K562 (cell line): ENCODE data around the gene TXK. TPM values are rescaled to one million over a fixed set of nuclear protein-coding genes. Genes with fewer than 3 reads are reported as not detected.

Source experiments
- ARNT ChIP-seq, 2 experiments: fragments of 450-650 bp; IDR thresholded peaks; 2 replicates each; pipeline ENCODE4 v1.6.1; 2016; ENCODE audit warnings: mild to moderate bottlenecking in 1 of 2
- ATF1 ChIP-seq, 2 experiments: fragments of 450-650 bp in 1 of 2; IDR thresholded peaks; 2 replicates each; pipeline ENCODE4 v1.6.1; 2016; ENCODE audit warnings: missing compliant biosample characterization in 1 of 2, missing genetic modification characterization in 1 of 2
- BHLHE40 ChIP-seq: IDR thresholded peaks from 2 replicates; pipeline ENCODE4 v1.6.1; 2011; ENCODE audit warnings: low read length, improper control_type of control experiment
- DMBX1 ChIP-seq: fragments of 250-450 bp; sonication (Bioruptor Pico); IDR thresholded peaks from 2 replicates; pipeline ENCODE4 v1.8.0; 2022; ENCODE audit warnings: inconsistent platforms, mild to moderate bottlenecking, moderate library complexity, borderline replicate concordance
- ESRRB ChIP-seq: fragments of 250-450 bp; sonication (Bioruptor Pico); IDR thresholded peaks from 2 replicates; pipeline ENCODE4 v1.5.0; 2020; ENCODE audit warnings: mild to moderate bottlenecking, moderate library complexity, borderline replicate concordance
- HMGN3 ChIP-seq: IDR thresholded peaks from 2 replicates; pipeline ENCODE4 v1.6.1; 2011; ENCODE audit warnings: borderline replicate concordance, low read depth, mild to moderate bottlenecking, mixed read lengths, low read length; ENCODE audit not compliant: insufficient read length; ENCODE audit errors: extremely low read depth
- KDM1A ChIP-seq, 2 experiments: fragments of 450-650 bp; IDR thresholded peaks; 2 replicates each; pipeline ENCODE4 v1.6.1; 2016; ENCODE audit warnings: mild to moderate bottlenecking in 2 of 2
- LEF1 ChIP-seq: fragments of 450-650 bp; IDR thresholded peaks from 2 replicates; pipeline ENCODE4 v1.6.1; 2016; ENCODE audit warnings: mild to moderate bottlenecking
- PHF21A ChIP-seq: fragments of 450-650 bp; IDR thresholded peaks from 2 replicates; pipeline ENCODE4 v1.6.1; 2017; ENCODE audit warnings: low read depth, borderline replicate concordance
- SMARCA4 ChIP-seq: fragments of 450-650 bp; IDR thresholded peaks from 2 replicates; pipeline ENCODE4 v1.6.1; 2016
- TAL1 ChIP-seq: fragments of 450-650 bp; IDR thresholded peaks from 2 replicates; pipeline ENCODE4 v1.6.1; 2016; ENCODE audit warnings: mild to moderate bottlenecking
- TBL1XR1 ChIP-seq, 2 experiments: IDR thresholded peaks; 2 replicates each; pipeline ENCODE4 v1.6.1; 2012; ENCODE audit warnings: improper control_type of control experiment in 2 of 2, low read length in 2 of 2, mild to moderate bottlenecking in 1 of 2
- ZBTB8A ChIP-seq: fragments of 450-650 bp; IDR thresholded peaks from 2 replicates; pipeline ENCODE4 v1.6.1; 2018; ENCODE audit warnings: mild to moderate bottlenecking, moderate library complexity; ENCODE audit not compliant: partially characterized antibody
- polyA plus RNA-seq, 8 experiments: library from polyadenylated mRNA; depleted of rRNA in 4 of 8; stranded (reverse) in 5 of 8; unstranded in 3 of 8; fragments of >200 nt; fragmentation: Nextera tagmentation in 2 of 8; fragmentation: Illumina TruSeq in 1 of 8; extraction: Ambion mirVana in 2 of 8; extraction: Trizol in 1 of 8; gene quantifications; 2 replicates each; pipeline versions ENCODE4 v1.2.1 to v1.2.3, GENCODE V29; 2011 to 2014; ENCODE audit warnings: inconsistent platforms in 1 of 8, missing spikeins in 1 of 8
- total RNA-seq, 7 experiments: library from RNA; depleted of rRNA in 6 of 7; stranded (reverse); fragments of >200 nt in 6 of 7; fragmentation: Illumina TruSeq in 2 of 7; extraction: Trizol in 2 of 7; gene quantifications; 2 replicates each; pipeline versions ENCODE4 v1.2.1 to v1.2.3, GENCODE V29; 2011 to 2021; ENCODE audit warnings: low replicate concordance in 1 of 7
- TF ChIP-seq, protein P1 (sequence below): fragments of 200-800 bp; sonication (Bioruptor generic); IDR thresholded peaks from 2 replicates; pipeline ENCODE4 v1.6.1; 2017; ENCODE audit warnings: missing genetic modification characterization, missing compliant biosample characterization
- TF ChIP-seq, protein P2 (sequence below): fragments of 450-650 bp; IDR thresholded peaks from 2 replicates; pipeline ENCODE4 v1.6.1; 2016; ENCODE audit warnings: mild to moderate bottlenecking
- TF ChIP-seq, protein P3 (sequence below), 2 experiments: fragments of 150-350 bp in 1 of 2; IDR thresholded peaks; 2 replicates each; pipeline ENCODE4 v1.6.1; 2012 to 2016; ENCODE audit warnings: low read depth in 2 of 2, low read length in 2 of 2, mild to moderate bottlenecking in 1 of 2, moderate library complexity in 1 of 2

TXK gene
- total and polyA plus RNA-seq, 9 of the 15 experiments (the other 6 are each of a cell fraction or from before 2014, with no cell fraction given) = 0.24 to 1.1 (median 0.45) TPM; not detected in 1

DNA sequence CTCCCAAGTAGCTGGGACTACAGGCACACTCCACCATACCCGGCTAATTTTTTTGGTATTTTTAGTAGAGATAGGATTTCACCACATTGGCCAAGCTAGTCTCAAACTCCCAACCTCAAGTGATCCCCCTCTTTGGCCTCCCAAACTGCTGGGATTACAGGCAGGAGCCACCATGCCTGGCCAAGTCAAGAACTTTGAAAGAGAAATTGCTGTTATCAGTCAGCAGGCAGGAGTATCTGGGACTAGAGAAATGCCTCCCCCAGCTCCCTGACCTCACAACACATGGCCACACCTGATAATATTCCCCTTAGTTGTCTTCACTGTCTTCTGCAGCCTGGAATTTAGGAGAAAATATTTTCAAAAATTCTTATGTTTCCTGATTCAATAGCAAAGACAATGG, 7.4 kb downstream of the TXK start (continued):
- TF ChIP-seq, protein P1, sequence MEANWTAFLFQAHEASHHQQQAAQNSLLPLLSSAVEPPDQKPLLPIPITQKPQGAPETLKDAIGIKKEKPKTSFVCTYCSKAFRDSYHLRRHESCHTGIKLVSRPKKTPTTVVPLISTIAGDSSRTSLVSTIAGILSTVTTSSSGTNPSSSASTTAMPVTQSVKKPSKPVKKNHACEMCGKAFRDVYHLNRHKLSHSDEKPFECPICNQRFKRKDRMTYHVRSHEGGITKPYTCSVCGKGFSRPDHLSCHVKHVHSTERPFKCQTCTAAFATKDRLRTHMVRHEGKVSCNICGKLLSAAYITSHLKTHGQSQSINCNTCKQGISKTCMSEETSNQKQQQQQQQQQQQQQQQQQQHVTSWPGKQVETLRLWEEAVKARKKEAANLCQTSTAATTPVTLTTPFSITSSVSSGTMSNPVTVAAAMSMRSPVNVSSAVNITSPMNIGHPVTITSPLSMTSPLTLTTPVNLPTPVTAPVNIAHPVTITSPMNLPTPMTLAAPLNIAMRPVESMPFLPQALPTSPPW (CRISPR knock-in tag) = peak; percentile 35; the same call in 1 of the 2 replicates
- no peak for TF ChIP-seq ESRRB
- no peak for TF ChIP-seq PHF21A
- TF ChIP-seq, protein P2, sequence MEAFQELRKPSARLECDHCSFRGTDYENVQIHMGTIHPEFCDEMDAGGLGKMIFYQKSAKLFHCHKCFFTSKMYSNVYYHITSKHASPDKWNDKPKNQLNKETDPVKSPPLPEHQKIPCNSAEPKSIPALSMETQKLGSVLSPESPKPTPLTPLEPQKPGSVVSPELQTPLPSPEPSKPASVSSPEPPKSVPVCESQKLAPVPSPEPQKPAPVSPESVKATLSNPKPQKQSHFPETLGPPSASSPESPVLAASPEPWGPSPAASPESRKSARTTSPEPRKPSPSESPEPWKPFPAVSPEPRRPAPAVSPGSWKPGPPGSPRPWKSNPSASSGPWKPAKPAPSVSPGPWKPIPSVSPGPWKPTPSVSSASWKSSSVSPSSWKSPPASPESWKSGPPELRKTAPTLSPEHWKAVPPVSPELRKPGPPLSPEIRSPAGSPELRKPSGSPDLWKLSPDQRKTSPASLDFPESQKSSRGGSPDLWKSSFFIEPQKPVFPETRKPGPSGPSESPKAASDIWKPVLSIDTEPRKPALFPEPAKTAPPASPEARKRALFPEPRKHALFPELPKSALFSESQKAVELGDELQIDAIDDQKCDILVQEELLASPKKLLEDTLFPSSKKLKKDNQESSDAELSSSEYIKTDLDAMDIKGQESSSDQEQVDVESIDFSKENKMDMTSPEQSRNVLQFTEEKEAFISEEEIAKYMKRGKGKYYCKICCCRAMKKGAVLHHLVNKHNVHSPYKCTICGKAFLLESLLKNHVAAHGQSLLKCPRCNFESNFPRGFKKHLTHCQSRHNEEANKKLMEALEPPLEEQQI = peak; percentile 81; the same call in 1 of the 2 replicates
- TF ChIP-seq, protein P3, sequence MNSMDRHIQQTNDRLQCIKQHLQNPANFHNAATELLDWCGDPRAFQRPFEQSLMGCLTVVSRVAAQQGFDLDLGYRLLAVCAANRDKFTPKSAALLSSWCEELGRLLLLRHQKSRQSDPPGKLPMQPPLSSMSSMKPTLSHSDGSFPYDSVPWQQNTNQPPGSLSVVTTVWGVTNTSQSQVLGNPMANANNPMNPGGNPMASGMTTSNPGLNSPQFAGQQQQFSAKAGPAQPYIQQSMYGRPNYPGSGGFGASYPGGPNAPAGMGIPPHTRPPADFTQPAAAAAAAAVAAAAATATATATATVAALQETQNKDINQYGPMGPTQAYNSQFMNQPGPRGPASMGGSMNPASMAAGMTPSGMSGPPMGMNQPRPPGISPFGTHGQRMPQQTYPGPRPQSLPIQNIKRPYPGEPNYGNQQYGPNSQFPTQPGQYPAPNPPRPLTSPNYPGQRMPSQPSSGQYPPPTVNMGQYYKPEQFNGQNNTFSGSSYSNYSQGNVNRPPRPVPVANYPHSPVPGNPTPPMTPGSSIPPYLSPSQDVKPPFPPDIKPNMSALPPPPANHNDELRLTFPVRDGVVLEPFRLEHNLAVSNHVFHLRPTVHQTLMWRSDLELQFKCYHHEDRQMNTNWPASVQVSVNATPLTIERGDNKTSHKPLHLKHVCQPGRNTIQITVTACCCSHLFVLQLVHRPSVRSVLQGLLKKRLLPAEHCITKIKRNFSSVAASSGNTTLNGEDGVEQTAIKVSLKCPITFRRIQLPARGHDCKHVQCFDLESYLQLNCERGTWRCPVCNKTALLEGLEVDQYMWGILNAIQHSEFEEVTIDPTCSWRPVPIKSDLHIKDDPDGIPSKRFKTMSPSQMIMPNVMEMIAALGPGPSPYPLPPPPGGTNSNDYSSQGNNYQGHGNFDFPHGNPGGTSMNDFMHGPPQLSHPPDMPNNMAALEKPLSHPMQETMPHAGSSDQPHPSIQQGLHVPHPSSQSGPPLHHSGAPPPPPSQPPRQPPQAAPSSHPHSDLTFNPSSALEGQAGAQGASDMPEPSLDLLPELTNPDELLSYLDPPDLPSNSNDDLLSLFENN (IDR thresholded peaks at IDR 0.05; ENCODE audit: low read depth in 2 of 2, low read length in 2 of 2) = peak in 1 of 2 experiments; percentile 93; a peak in 2 of 4 replicates
- 0 out of 4 replicates have a peak, but pooled peaks of 1 of the 2 experiments have one; percentile 55 for TF ChIP-seq ARNT (IDR thresholded peaks at IDR 0.05)
- peak; percentile 36; the same call in 1 of the 2 replicates for TF ChIP-seq LEF1
- peak; percentile 96 for TF ChIP-seq SMARCA4
- TF ChIP-seq BHLHE40 = 0 out of 2 replicates have a peak, but pooled peaks have one; percentile 4
- TF ChIP-seq HMGN3 = peak; percentile 55
- TF ChIP-seq KDM1A (IDR thresholded peaks at IDR 0.05) = peak; percentile 73 to 77
- TF ChIP-seq DMBX1 (CRISPR knock-in tag) = 0 out of 2 replicates have a peak, but pooled peaks have one; percentile 42
- peak; percentile 95 for TF ChIP-seq TAL1
- no peak for TF ChIP-seq ZBTB8A
- TF ChIP-seq TBL1XR1 (IDR thresholded peaks at IDR 0.05; ENCODE audit: low read length in 2 of 2) = peak in 1 of 2 experiments; percentile 77; a peak in 1 of 4 replicates
- TF ChIP-seq ATF1 (CRISPR knock-in tag; IDR thresholded peaks at IDR 0.05) = no peak
- TF ChIP-seq ATF1 (tag; IDR thresholded peaks at IDR 0.05) = peak; percentile 46
